Stomach (tissue), 9 donors: ENCODE results near the gene ZNF575. TPM values are rescaled to one million over a fixed set of nuclear protein-coding genes. Genes with fewer than 3 reads are reported as not detected.

ENCODE experiments used
- DNase-seq, 2 donors: peaks; one replicate each; pipeline versions ENCODE4 v3.0.0 to v3.0.0-alpha.2; 2013 to 2019
- H3K27ac ChIP-seq, 5 donors: fragments of 200-600 bp in 4 of 5; sonication (generic) in 4 of 5; one replicate each; pipeline ENCODE4 v1.5.1; 2013 to 2019; ENCODE audit warnings: mild to moderate bottlenecking in 1 of 5, moderate library complexity in 1 of 5
- H3K27me3 ChIP-seq, 3 donors: fragments of 200-600 bp; sonication (generic); one replicate each; pipeline ENCODE4 v1.5.1; 2017 to 2019; ENCODE audit warnings: mixed run types in 1 of 3
- H3K36me3 ChIP-seq, 4 donors: fragments of 200-600 bp; sonication (generic); 1 replicate in 3 of 4; 2 replicates in 1 of 4; pipeline ENCODE4 v1.5.1; 2016 to 2019
- H3K4me1 ChIP-seq, 4 donors: fragments of 200-600 bp; sonication (generic); one replicate each; pipeline ENCODE4 v1.5.1; 2016 to 2019
- H3K4me3 ChIP-seq, 4 donors: fragments of 200-600 bp; sonication (generic) in 3 of 4; one replicate each; pipeline ENCODE4 v1.5.1; 2016 to 2019; ENCODE audit warnings: mild to moderate bottlenecking in 1 of 4
- H3K9me3 ChIP-seq, 4 donors: fragments of 200-600 bp; sonication (generic); one replicate each; pipeline ENCODE4 v1.5.1; 2016 to 2019
- CTCF ChIP-seq, 7 experiments: fragments of 450-650 bp in 4 of 7; fragments of 200-600 bp in 3 of 7; sonication (generic) in 3 of 7; IDR thresholded peaks; one replicate each; pipeline ENCODE4 v1.5.1; 2016 to 2019; ENCODE audit warnings: antibody characterized with exemption in 7 of 7, control low read depth in 2 of 7, mild to moderate bottlenecking in 1 of 7
- EP300 ChIP-seq: sonication (generic); formaldehyde crosslinking; IDR thresholded peaks from one replicate; pipeline ENCODE4 v1.6.1; 2017; ENCODE audit warnings: antibody characterized with exemption
- POLR2A ChIP-seq, 4 donors: fragments of 450-650 bp; IDR thresholded peaks; one replicate each; pipeline ENCODE4 v1.6.1; 2016; ENCODE audit warnings: antibody characterized with exemption in 4 of 4, control low read depth in 2 of 4, mild to moderate bottlenecking in 1 of 4, moderate library complexity in 1 of 4
- POLR2AphosphoS5 ChIP-seq, 3 donors: sonication (generic); formaldehyde crosslinking; IDR thresholded peaks; one replicate each; pipeline ENCODE4 v1.6.1; 2016; ENCODE audit warnings: antibody characterized with exemption in 3 of 3
- WGBS, 5 donors: extraction: QIAGEN DNeasy Blood & Tissue Kit in 3 of 5; methylation state at CpG; one replicate each; pipeline versions ENCODE4 v1.1.5 to v1.1.7; 2013 to 2018; 5-methylcytosine and 5-hydroxymethylcytosine counted together
- intact Hi-C: fragments of 100-400 bp; cut with DNase I; formaldehyde crosslinking; loops from one replicate; pipeline ENCODE4 v1.15.1; 2023; ENCODE audit warnings: low total_unique reads
- polyA plus RNA-seq, 3 donors: library from polyadenylated mRNA; stranded (reverse); fragments of 200-250 nt; gene quantifications; one replicate each; pipeline ENCODE4 v1.2.3, GENCODE V29; 2013
- total RNA-seq, 5 donors: library from RNA; depleted of rRNA; stranded (reverse); fragments of >200 nt; gene quantifications; one replicate each; pipeline versions ENCODE4 v1.1.0 to v1.2.3, GENCODE V29; 2014 to 2016
- donor health status: healthy with polysubstance abuse.
- donor health status: Bipolar disorder and iron deficiency.
- donor health status: healthy.

The ZNF575 gene
- total and polyA plus RNA-seq, 8 donors: 0.37 to 23.5 (median 0.76) TPM; not detected in 3

GRCh38 chr19:43540381-43540780 lies 7.4 kb downstream of the ZNF575 start:
- no peak for DNase-seq
- Histone ChIP-seq H3K36me3 (peaks cover 39 to 88% (median 83%) of the 10 kb centered on the region in 4 donors), H3K27ac (no peak overlapping the region), H3K4me3 (no peak overlapping the region), H3K27me3 (no peaks in the 10 kb centered on the region), H3K4me1 (peaks cover 0 to 7% (median 4%) of the 10 kb centered on the region in 4 donors), H3K9me3 (peaks cover 0 to 10% (median 2%) of the 10 kb centered on the region in 4 donors)
- WGBS, 5 donors: 89 to 98% (median 97%) methylated on average over 3 of the region's 3 CpGs
- no peak for TF ChIP-seq POLR2AphosphoS5 (IDR thresholded peaks at IDR 0.05)
- TF ChIP-seq EP300: no peak
- no peak for TF ChIP-seq CTCF (IDR thresholded peaks at IDR 0.05)
- TF ChIP-seq POLR2A (IDR thresholded peaks at IDR 0.05): no peak
- intact Hi-C loops: no loop called here

- no peak for DNase-seq
- intact Hi-C loops: no loop called here
- Histone ChIP-seq H3K36me3 (peaks cover 45 to 100% (median 96%) of the 10 kb centered on the region in 4 donors), H3K4me3 (no peak overlapping the region), H3K9me3 (peaks cover 0 to 10% (median 2%) of the 10 kb centered on the region in 4 donors), H3K27ac (no peak overlapping the region), H3K4me1 (no peaks in the 10 kb centered on the region), H3K27me3 (no peaks in the 10 kb centered on the region)
- WGBS, 5 donors: 95 to 98% (median 98%) methylated on average over 5 of the region's 5 CpGs
- TF ChIP-seq EP300: no peak
- no peak for TF ChIP-seq POLR2AphosphoS5 (IDR thresholded peaks at IDR 0.05)
- no peak for TF ChIP-seq CTCF (IDR thresholded peaks at IDR 0.05)
Measured at GRCh38 chr19:43541920-43542650, 9.1 kb downstream of the ZNF575 start.

- no peaks in the 10 kb centered on the region for H3K27me3 ChIP-seq
- TF ChIP-seq EP300 (no peak), POLR2A (IDR thresholded peaks at IDR 0.05) (no peak), POLR2AphosphoS5 (IDR thresholded peaks at IDR 0.05) (no peak), CTCF (IDR thresholded peaks at IDR 0.05) (no peak)
- peaks cover 0 to 3% (median under 1%) of the 10 kb centered on the region in 4 donors for H3K9me3 ChIP-seq
- no peak overlapping the region for H3K4me3 ChIP-seq
- H3K4me1 ChIP-seq: no peaks in the 10 kb centered on the region
- H3K27ac ChIP-seq: no peak overlapping the region
- intact Hi-C loops: no loop called here
- no peak for DNase-seq
- H3K36me3 ChIP-seq: peaks cover 45 to 92% (median 82%) of the 10 kb centered on the region in 4 donors
- WGBS, 5 donors: 93 to 97% (median 96%) methylated on average over 9 of the region's 9 CpGs
Measured at GRCh38 chr19:43544077-43544476, 11.1 kb downstream of the ZNF575 start.

- no peaks in the 10 kb centered on the region for H3K27me3 ChIP-seq
- DNase-seq: no peak
- H3K4me1 ChIP-seq: no peaks in the 10 kb centered on the region
- no peak overlapping the region for H3K27ac ChIP-seq
- intact Hi-C loops: no loop called here
- TF ChIP-seq EP300 (no peak), CTCF (IDR thresholded peaks at IDR 0.05) (no peak), POLR2AphosphoS5 (IDR thresholded peaks at IDR 0.05) (no peak), POLR2A (IDR thresholded peaks at IDR 0.05) (no peak)
- H3K4me3 ChIP-seq: no peak overlapping the region
- WGBS, 5 donors: 80 to 93% (median 88%) methylated on average over 5 of the region's 5 CpGs
- no peaks in the 10 kb centered on the region for H3K9me3 ChIP-seq
- H3K36me3 ChIP-seq: peaks cover 42 to 92% (median 81%) of the 10 kb centered on the region in 4 donors
Measured at GRCh38 chr19:43545276-43545675, 12.3 kb downstream of the ZNF575 start.
